ENCODE measurements around the gene PRKG1.
"Not testable (repeated sequence)": the region's sequence is repeated elsewhere in the genome, so short reads cannot be mapped to it uniquely, and the experiment has no call there.

PRKG1 gene

DNA sequence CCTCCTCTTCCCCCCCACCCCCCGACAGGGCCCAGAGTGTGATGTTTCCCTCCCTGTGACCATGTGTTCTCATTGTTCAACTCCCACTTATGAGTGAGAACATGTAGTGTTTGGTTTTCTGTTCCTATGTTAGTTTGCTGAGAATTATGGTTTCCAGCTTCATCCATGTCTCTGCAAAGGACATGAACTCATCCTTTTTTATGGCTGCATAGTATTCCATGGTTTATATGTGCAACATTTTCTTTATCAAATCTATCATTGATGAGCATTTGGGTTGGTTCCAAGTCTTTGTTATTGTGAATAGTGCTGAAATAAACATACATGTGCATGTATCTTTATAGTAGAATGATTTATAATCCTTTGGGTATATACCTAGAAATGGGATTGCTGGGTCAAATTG is 684.6 kb downstream of the PRKG1 start:
- not testable (repeated sequence) for DNase-seq (ENCODE audit: low spot score in 2 of 2); H3K27ac Mint-ChIP-seq; H3K4me1 Mint-ChIP-seq; H3K4me3 Mint-ChIP-seq; H3K36me3 Mint-ChIP-seq; H3K27me3 Mint-ChIP-seq; H3K9me3 Mint-ChIP-seq; ATAC-seq (ENCODE audit: low read depth)

DNA sequence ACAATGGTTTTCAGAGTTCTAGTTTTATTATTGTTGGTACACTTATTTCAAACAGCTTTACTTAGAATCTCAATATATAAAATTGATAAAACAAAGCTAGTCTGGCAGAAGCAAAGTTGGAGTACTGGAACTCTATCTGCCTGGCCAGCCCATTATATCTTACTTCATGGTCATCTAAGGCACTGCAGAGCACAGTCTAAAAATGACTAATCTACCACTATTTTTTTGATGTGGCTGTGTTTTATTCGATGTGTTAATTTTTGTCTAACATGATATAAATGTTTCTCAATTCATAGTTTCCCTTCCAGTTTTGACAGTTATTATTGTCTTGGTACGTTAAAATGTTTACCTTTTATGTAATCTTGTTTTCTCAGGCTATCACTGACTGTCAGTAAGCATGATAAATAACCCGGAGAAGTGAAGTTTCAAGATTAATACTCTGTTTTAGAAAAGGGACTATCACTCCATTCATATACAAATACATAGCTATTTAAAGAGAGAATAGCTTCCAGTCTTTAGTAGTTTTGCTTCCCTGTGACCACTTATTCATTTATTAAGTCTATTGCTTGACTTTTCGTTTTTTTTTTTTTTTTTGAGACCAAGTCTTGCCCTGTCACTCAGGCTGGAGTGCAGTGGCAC is 685.7 kb downstream of the PRKG1 start:
- DNase-seq (ENCODE audit: low spot score in 2 of 2) (no peak), ATAC-seq (ENCODE audit: low read depth) (no peak)
- no peaks in the 10 kb centered on the region for H3K9me3 Mint-ChIP-seq
- no peaks in the 10 kb centered on the region for H3K27me3 Mint-ChIP-seq
- H3K27ac Mint-ChIP-seq: no peak overlapping the region
- H3K4me1 Mint-ChIP-seq: no peaks in the 10 kb centered on the region
- no peaks in the 10 kb centered on the region for H3K36me3 Mint-ChIP-seq
- no peak overlapping the region for H3K4me3 Mint-ChIP-seq

DNA sequence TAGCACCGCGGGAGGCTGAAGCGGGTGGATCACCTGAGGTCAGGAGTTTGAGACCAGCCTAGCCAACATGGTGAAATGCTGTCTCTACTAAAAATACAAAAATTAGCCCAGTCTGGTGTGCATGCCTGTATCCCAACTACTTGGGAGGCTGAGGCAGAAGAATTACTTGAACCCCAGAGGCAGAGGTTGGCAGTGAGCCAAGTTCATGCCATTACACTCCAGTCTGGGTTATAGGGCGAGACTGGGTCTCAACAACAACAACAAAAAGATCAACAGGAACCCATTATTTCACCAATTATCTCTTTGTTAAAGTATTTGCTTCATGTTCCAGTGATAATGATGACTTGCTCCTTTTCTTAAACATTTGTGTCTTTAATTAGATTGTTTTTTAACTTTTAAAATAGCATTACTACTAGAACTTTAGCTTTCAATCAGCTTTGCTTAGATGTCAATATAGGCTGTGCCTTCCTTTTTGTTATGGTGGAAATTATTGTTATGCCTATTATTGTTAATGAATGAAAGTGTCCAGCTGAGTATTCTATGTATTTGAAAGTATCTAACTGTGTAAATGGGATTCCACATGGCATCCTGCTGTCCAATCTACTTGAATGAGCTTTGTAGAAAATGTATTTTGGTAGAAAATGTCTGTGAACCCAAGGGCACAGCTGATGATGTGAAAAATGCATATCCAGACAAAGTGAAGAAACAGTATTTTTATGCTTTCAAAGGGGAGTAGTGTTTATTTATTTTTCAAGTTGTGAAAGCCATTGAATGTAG is 686.8 kb downstream of the PRKG1 start:
- peaks cover under 1% of the 10 kb centered on the region for H3K9me3 Mint-ChIP-seq
- no peaks in the 10 kb centered on the region for H3K4me1 Mint-ChIP-seq
- ATAC-seq (ENCODE audit: low read depth) (no peak), DNase-seq (ENCODE audit: low spot score in 2 of 2) (no peak)
- H3K4me3 Mint-ChIP-seq: no peak overlapping the region
- no peaks in the 10 kb centered on the region for H3K27me3 Mint-ChIP-seq
- no peaks in the 10 kb centered on the region for H3K36me3 Mint-ChIP-seq
- H3K27ac Mint-ChIP-seq: no peak overlapping the region

GRCh38 chr10:51763746-51764145 is 689.5 kb downstream of the PRKG1 start:
- Mint-ChIP-seq H3K36me3 (no peaks in the 10 kb centered on the region), H3K27me3 (no peaks in the 10 kb centered on the region), H3K4me3 (no peak overlapping the region), H3K9me3 (peaks cover 8% of the 10 kb centered on the region), H3K4me1 (no peaks in the 10 kb centered on the region), H3K27ac (no peak overlapping the region)
- no peak for ATAC-seq (ENCODE audit: low read depth)
- DNase-seq (ENCODE audit: low spot score in 2 of 2): no peak

DNA sequence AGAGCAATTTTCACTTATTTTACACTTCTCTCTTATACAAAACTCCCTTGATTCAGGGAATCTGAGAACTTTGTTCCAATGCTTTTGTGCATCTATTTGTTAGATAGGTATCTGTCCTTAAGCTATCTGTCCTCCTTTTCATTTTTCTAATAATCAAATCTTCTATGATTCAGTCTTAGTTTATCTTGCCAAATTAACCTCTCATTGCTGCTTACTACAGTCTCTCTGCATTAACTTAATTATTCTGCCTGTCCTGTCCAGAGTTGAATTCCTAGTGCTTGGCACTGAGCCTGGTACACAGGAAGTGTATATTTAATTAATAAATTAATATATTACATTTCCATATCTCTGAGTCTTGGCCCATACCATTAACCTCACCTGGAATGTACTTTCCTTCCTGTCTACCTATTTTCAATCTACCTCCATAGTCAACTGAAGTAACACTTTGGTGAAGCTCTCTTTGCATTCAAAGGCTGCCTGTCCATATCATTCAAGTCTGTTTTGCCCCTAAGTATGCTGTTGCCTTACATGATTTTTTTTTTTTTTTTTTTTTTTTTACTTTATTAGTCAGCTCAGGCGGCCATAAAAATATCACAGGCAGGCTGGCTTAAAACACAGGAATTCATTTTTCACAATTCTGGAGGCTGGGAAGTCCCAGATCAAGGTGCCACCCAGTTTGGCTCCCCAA is 691.1 kb downstream of the PRKG1 start:
- no peaks in the 10 kb centered on the region for H3K27me3 Mint-ChIP-seq
- DNase-seq (ENCODE audit: low spot score in 2 of 2): no peak
- peaks cover 8% of the 10 kb centered on the region for H3K9me3 Mint-ChIP-seq
- H3K27ac Mint-ChIP-seq: no peak overlapping the region
- no peaks in the 10 kb centered on the region for H3K36me3 Mint-ChIP-seq
- no peak overlapping the region for H3K4me3 Mint-ChIP-seq
- no peaks in the 10 kb centered on the region for H3K4me1 Mint-ChIP-seq
- no peak for ATAC-seq (ENCODE audit: low read depth)

DNA sequence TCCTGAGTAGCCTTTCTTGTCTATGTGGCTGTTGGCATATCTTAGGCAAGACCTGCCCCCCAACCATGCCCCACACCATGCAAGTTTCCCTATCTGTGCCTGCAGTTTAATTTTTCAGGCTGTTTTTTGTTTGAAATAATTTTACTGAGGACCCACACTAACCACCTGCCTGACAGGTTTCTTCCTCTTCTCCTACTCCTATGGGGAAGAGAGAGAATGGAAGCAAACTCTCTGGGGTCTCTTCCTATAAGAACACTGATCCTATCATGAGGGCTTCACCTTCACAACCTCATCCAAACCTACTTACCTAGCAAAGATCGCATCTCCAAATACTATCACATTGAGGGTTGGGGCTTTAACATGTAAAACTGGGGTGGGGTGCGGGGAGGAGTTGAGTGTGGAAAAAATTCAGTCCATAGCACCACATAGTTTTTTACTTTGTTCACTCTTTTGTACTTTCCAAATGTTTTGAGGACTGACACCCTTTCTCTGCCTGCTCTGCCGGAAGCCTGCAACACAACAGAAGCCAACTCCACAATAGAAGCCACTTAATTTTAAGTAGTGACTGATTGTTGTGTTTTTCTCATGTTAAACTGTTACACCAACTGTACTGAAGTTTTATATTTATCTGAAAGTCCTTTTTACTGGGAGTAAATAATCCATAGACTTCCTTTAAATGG is 692.3 kb downstream of the PRKG1 start:
- H3K27me3 Mint-ChIP-seq: no peaks in the 10 kb centered on the region
- ATAC-seq (ENCODE audit: low read depth) (no peak), DNase-seq (ENCODE audit: low spot score in 2 of 2) (no peak)
- H3K36me3 Mint-ChIP-seq: no peaks in the 10 kb centered on the region
- H3K27ac Mint-ChIP-seq: no peak overlapping the region
- peaks cover 8% of the 10 kb centered on the region for H3K9me3 Mint-ChIP-seq
- no peak overlapping the region for H3K4me3 Mint-ChIP-seq
- H3K4me1 Mint-ChIP-seq: no peaks in the 10 kb centered on the region

DNA sequence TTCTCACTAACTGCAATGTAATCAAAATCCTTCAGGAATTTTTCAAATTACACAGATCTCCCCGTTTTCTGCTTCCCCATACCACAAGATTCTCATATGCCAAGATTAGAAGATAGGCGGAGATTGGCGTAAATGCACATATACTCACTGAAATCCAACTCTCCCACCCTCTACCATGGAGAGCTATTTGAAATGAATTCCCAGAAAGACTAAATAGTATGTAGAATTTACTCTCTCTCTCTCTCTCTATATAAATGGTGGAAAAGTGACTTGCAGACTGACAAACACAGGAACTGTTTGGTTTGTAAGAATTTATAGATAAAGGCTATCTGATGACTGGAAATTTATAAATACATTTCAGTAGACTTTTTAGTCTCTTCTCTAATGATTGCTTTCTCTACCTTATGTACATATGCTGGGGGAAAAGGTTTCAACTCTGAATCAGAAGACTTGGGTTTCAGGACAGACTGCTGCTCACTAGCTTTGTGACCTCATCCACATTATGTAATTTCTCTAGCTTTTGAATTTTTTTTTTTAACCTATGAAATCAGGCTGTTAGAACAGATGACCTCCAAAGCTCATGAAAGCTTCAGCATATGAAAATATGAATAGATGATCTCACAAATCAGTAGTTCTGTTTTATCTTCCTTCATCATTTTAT is 692.9 kb downstream of the PRKG1 start:
- no peak for DNase-seq (ENCODE audit: low spot score in 2 of 2)

GRCh38 chr10:51768886-51769465 is 694.7 kb downstream of the PRKG1 start:
- Mint-ChIP-seq H3K27me3 (no peaks in the 10 kb centered on the region), H3K9me3 (peaks cover 8% of the 10 kb centered on the region), H3K4me1 (no peaks in the 10 kb centered on the region), H3K27ac (no peak overlapping the region), H3K4me3 (no peak overlapping the region), H3K36me3 (no peaks in the 10 kb centered on the region)
- no peak for DNase-seq (ENCODE audit: low spot score in 2 of 2)
- ATAC-seq (ENCODE audit: low read depth): no peak

More for the DNA sequence above, 692.9 kb downstream of the PRKG1 start:
- no peak for ATAC-seq (ENCODE audit: low read depth)
- H3K4me1 Mint-ChIP-seq: no peaks in the 10 kb centered on the region
- no peaks in the 10 kb centered on the region for H3K27me3 Mint-ChIP-seq
- peaks cover 8% of the 10 kb centered on the region for H3K9me3 Mint-ChIP-seq
- no peak overlapping the region for H3K27ac Mint-ChIP-seq
- H3K4me3 Mint-ChIP-seq: no peak overlapping the region
- H3K36me3 Mint-ChIP-seq: no peaks in the 10 kb centered on the region

DNA sequence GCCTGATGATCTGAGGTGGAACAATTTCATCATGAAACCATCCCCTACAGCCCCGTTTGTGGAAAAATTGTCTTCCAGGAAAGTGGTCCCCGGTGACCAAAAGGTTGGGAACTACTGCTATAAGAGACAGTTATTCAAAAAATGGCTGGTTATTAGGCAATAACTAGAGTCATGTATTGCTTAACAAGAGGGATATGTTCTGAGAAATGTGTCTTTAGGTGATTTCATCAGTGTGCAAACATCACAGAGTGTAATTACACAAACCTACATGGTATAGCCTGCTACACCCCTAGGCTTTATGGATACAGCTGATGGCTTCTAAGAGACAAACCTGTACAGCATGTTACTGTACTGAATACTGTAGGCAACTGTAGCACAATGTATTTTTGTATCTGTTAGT is 696.4 kb downstream of the PRKG1 start:
- Mint-ChIP-seq H3K27ac (no peak overlapping the region), H3K4me1 (no peaks in the 10 kb centered on the region), H3K9me3 (peaks cover 8% of the 10 kb centered on the region), H3K4me3 (no peak overlapping the region), H3K36me3 (no peaks in the 10 kb centered on the region), H3K27me3 (no peaks in the 10 kb centered on the region)
- DNase-seq (ENCODE audit: low spot score in 2 of 2): no peak
- ATAC-seq (ENCODE audit: low read depth): no peak

DNA sequence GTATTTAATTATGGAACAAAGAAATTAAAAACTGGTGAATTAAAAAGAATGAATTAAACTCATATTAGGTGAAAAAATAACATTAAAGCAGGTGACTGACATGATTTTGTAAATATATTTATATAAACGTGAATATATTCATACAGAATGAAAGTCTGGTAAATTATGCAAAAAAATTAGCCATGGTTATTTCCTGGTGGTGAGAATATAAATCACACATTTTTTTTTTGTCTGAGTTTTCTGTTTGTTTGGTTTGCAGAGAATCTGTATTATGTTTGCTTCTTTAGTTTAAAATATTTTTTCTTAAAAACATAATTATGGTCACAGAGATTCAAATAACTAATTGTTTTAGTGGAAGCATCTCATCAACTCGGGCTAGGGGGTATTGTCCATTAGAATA is 698.1 kb downstream of the PRKG1 start:
- no peak overlapping the region for H3K27ac Mint-ChIP-seq
- no peaks in the 10 kb centered on the region for H3K27me3 Mint-ChIP-seq
- no peaks in the 10 kb centered on the region for H3K4me1 Mint-ChIP-seq
- DNase-seq (ENCODE audit: low spot score in 2 of 2) (no peak), ATAC-seq (ENCODE audit: low read depth) (no peak)
- H3K9me3 Mint-ChIP-seq: no peaks in the 10 kb centered on the region
- H3K36me3 Mint-ChIP-seq: no peaks in the 10 kb centered on the region
- H3K4me3 Mint-ChIP-seq: no peak overlapping the region

- DNase-seq (ENCODE audit: low spot score in 2 of 2) (no peak), ATAC-seq (ENCODE audit: low read depth) (no peak)
- H3K4me3 Mint-ChIP-seq: no peak overlapping the region
- H3K36me3 Mint-ChIP-seq: no peaks in the 10 kb centered on the region
- H3K27ac Mint-ChIP-seq: no peak overlapping the region
- no peaks in the 10 kb centered on the region for H3K9me3 Mint-ChIP-seq
- no peaks in the 10 kb centered on the region for H3K4me1 Mint-ChIP-seq
- H3K27me3 Mint-ChIP-seq: no peaks in the 10 kb centered on the region
Observed at GRCh38 chr10:51773681-51774080, 699.4 kb downstream of the PRKG1 start.

- no peak for DNase-seq (ENCODE audit: low spot score in 2 of 2)
- no peaks in the 10 kb centered on the region for H3K27me3 Mint-ChIP-seq
- no peak overlapping the region for H3K27ac Mint-ChIP-seq
- no peaks in the 10 kb centered on the region for H3K9me3 Mint-ChIP-seq
- H3K4me1 Mint-ChIP-seq: no peaks in the 10 kb centered on the region
- H3K36me3 Mint-ChIP-seq: no peaks in the 10 kb centered on the region
- no peak overlapping the region for H3K4me3 Mint-ChIP-seq
- no peak for ATAC-seq (ENCODE audit: low read depth)
Observed at GRCh38 chr10:51783941-51784340, 709.7 kb downstream of the PRKG1 start.

GRCh38 chr10:51786016-51786683 is 711.9 kb downstream of the PRKG1 start:
- Mint-ChIP-seq H3K36me3 (no peaks in the 10 kb centered on the region), H3K27ac (no peak overlapping the region), H3K4me1 (no peaks in the 10 kb centered on the region), H3K27me3 (peaks cover 1% of the 10 kb centered on the region), H3K9me3 (no peaks in the 10 kb centered on the region), H3K4me3 (no peak overlapping the region)
- no peak for DNase-seq (ENCODE audit: low spot score in 2 of 2)
- ATAC-seq (ENCODE audit: low read depth): no peak
